Measurements from ENCODE around the gene CNTN4. TPM values are rescaled to one million over a fixed set of nuclear protein-coding genes. Genes with fewer than 3 reads are reported as not detected.

CNTN4 gene
- total and polyA plus RNA-seq, 4 donors: 1.2 to 3.8 (median 2.6) TPM

GRCh38 chr3:2536575-2536974, 437.9 kb downstream of the CNTN4 start (continued):
- TF ChIP-seq, protein P1, sequence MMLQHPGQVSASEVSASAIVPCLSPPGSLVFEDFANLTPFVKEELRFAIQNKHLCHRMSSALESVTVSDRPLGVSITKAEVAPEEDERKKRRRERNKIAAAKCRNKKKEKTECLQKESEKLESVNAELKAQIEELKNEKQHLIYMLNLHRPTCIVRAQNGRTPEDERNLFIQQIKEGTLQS (IDR thresholded peaks at IDR 0.05): no peak
- TF ChIP-seq HNF4A (conservative IDR thresholded peaks at IDR 0.05) (no peak), GABPA (IDR thresholded peaks at IDR 0.05 in 1 of 2, conservative IDR thresholded peaks at IDR 0.05 in 1 of 2) (no peak), TAF1 (conservative IDR thresholded peaks at IDR 0.05) (no peak), ZBTB33 (IDR thresholded peaks at IDR 0.05) (no peak), FOXA1 (IDR thresholded peaks at IDR 0.05) (no peak)

DNA sequence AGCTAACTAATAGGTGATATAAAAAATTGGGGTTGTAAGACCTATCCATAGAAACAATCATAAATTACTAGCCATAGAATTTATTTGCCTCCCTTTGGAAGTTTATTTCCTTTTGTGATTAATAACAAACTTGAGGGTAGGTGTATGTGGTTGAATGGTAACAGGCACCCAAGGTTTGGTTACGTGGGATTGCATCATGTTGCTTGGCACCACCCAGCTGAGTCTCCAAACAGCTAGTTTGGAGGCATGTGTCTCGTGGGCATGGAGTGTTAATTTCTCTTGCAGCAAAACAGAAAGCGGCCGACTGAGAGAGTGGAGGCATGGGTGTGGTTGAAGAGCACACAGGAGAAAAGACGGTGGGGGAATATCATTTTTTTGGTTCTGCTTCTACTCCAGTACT, 441.4 kb downstream of the CNTN4 start:
- no peaks in the 10 kb centered on the region for H3K9me3 ChIP-seq (ENCODE audit: control insufficient read depth in 4 of 4, low read length in 3 of 4)
- no peak overlapping the region for H3K27ac ChIP-seq (ENCODE audit: low read depth in 1 of 2, low read length in 2 of 2)
- no peak overlapping the region for H3K9ac ChIP-seq (ENCODE audit: low read depth in 1 of 2, low read length in 2 of 2)
- TF ChIP-seq FOXA2 (IDR thresholded peaks at IDR 0.05) (no peak), MAX (IDR thresholded peaks at IDR 0.05) (no peak), JUND (IDR thresholded peaks at IDR 0.05) (no peak), SP1 (IDR thresholded peaks at IDR 0.05) (no peak), YY1 (IDR thresholded peaks at IDR 0.05) (no peak), GABPA (IDR thresholded peaks at IDR 0.05 in 1 of 2, conservative IDR thresholded peaks at IDR 0.05 in 1 of 2) (no peak), FOXA1 (IDR thresholded peaks at IDR 0.05) (no peak), RXRA (IDR thresholded peaks at IDR 0.05) (no peak), ZBTB33 (IDR thresholded peaks at IDR 0.05) (no peak)
- TF ChIP-seq, protein P1 (IDR thresholded peaks at IDR 0.05): no peak
- 69% methylated on average over 5 of the region's 5 CpGs for WGBS
- H3K4me1 ChIP-seq (ENCODE audit: control insufficient read depth in 4 of 4, insufficient read depth in 4 of 4, low read length in 3 of 4): no peaks in the 10 kb centered on the region
- no peaks in the 10 kb centered on the region for H3K36me3 ChIP-seq (ENCODE audit: control insufficient read depth in 4 of 4, insufficient read depth in 3 of 4, low read depth in 1 of 4, low read length in 3 of 4)
- H3K27me3 ChIP-seq (ENCODE audit: control insufficient read depth in 4 of 4, insufficient read depth in 4 of 4, low read length in 3 of 4): no peaks in the 10 kb centered on the region
- no peak for DNase-seq (ENCODE audit: low spot score)
- H3K4me3 ChIP-seq (ENCODE audit: low read depth in 1 of 3, low read length in 3 of 3): no peak overlapping the region

DNA sequence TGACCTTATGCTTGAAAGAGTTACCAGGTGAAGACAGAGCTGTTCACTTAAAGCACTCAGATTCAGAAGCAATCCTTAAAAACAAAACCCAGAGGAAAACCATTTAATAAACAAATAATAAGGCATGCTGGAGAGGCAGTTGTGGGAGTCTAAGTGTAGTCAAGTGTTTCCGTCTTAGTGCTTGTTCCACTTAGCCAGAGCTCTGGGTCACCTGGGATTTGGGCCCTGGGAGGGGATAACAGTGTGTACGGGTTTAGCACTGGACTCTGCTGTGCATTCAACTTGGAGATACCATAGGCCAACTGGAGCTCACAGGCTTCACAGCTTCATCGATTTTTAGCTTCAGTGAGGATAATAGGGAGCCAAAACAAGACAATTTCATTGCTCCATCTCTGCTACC, 444.6 kb downstream of the CNTN4 start:
- DNase-seq (ENCODE audit: low spot score): no peak
- H3K36me3 ChIP-seq (ENCODE audit: control insufficient read depth in 4 of 4, insufficient read depth in 3 of 4, low read depth in 1 of 4, low read length in 3 of 4): no peaks in the 10 kb centered on the region
- 68% methylated on average over 3 of the region's 3 CpGs for WGBS
- no peak overlapping the region for H3K9ac ChIP-seq (ENCODE audit: low read depth in 1 of 2, low read length in 2 of 2)
- no peak overlapping the region for H3K27ac ChIP-seq (ENCODE audit: low read depth in 1 of 2, low read length in 2 of 2)
- H3K27me3 ChIP-seq (ENCODE audit: control insufficient read depth in 4 of 4, insufficient read depth in 4 of 4, low read length in 3 of 4): no peaks in the 10 kb centered on the region
- H3K4me1 ChIP-seq (ENCODE audit: control insufficient read depth in 4 of 4, insufficient read depth in 4 of 4, low read length in 3 of 4): no peaks in the 10 kb centered on the region
- no peak overlapping the region for H3K4me3 ChIP-seq (ENCODE audit: low read depth in 1 of 3, low read length in 3 of 3)
- H3K9me3 ChIP-seq (ENCODE audit: control insufficient read depth in 4 of 4, low read length in 3 of 4): no peaks in the 10 kb centered on the region
- TF ChIP-seq YY1 (IDR thresholded peaks at IDR 0.05) (no peak), JUND (IDR thresholded peaks at IDR 0.05) (no peak), SP1 (IDR thresholded peaks at IDR 0.05) (no peak), FOXA2 (IDR thresholded peaks at IDR 0.05) (no peak), RXRA (IDR thresholded peaks at IDR 0.05) (no peak), FOXA1 (IDR thresholded peaks at IDR 0.05) (no peak), GABPA (IDR thresholded peaks at IDR 0.05 in 1 of 2, conservative IDR thresholded peaks at IDR 0.05 in 1 of 2) (no peak), TAF1 (conservative IDR thresholded peaks at IDR 0.05) (no peak), EGR1 (IDR thresholded peaks at IDR 0.05; ENCODE audit: low read depth in 2 of 2) (no peak), HNF4G (IDR thresholded peaks at IDR 0.05) (no peak), RAD21 (IDR thresholded peaks at IDR 0.05) (no peak), ZBTB33 (IDR thresholded peaks at IDR 0.05) (no peak), HNF4A (conservative IDR thresholded peaks at IDR 0.05) (no peak)
- TF ChIP-seq, protein P2, sequence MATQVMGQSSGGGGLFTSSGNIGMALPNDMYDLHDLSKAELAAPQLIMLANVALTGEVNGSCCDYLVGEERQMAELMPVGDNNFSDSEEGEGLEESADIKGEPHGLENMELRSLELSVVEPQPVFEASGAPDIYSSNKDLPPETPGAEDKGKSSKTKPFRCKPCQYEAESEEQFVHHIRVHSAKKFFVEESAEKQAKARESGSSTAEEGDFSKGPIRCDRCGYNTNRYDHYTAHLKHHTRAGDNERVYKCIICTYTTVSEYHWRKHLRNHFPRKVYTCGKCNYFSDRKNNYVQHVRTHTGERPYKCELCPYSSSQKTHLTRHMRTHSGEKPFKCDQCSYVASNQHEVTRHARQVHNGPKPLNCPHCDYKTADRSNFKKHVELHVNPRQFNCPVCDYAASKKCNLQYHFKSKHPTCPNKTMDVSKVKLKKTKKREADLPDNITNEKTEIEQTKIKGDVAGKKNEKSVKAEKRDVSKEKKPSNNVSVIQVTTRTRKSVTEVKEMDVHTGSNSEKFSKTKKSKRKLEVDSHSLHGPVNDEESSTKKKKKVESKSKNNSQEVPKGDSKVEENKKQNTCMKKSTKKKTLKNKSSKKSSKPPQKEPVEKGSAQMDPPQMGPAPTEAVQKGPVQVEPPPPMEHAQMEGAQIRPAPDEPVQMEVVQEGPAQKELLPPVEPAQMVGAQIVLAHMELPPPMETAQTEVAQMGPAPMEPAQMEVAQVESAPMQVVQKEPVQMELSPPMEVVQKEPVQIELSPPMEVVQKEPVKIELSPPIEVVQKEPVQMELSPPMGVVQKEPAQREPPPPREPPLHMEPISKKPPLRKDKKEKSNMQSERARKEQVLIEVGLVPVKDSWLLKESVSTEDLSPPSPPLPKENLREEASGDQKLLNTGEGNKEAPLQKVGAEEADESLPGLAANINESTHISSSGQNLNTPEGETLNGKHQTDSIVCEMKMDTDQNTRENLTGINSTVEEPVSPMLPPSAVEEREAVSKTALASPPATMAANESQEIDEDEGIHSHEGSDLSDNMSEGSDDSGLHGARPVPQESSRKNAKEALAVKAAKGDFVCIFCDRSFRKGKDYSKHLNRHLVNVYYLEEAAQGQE (IDR thresholded peaks at IDR 0.05): no peak
- TF ChIP-seq, protein P1 (IDR thresholded peaks at IDR 0.05): no peak

All from liver (tissue), 9 donors.